HG02885 (cell line): ENCODE data around the gene GRM2.
"Not testable (repeated sequence)": the region's sequence is repeated elsewhere in the genome, so short reads cannot be mapped to it uniquely, and the experiment has no call there.

Experiments used
- ATAC-seq: cut with Tn5 transposase; IDR thresholded peaks from one replicate; pipeline ENCODE4 v1.9.1; 2021; ENCODE audit warnings: mild to moderate bottlenecking; ENCODE audit not compliant: unreplicated experiment, poor library complexity

The GRM2 gene

DNA sequence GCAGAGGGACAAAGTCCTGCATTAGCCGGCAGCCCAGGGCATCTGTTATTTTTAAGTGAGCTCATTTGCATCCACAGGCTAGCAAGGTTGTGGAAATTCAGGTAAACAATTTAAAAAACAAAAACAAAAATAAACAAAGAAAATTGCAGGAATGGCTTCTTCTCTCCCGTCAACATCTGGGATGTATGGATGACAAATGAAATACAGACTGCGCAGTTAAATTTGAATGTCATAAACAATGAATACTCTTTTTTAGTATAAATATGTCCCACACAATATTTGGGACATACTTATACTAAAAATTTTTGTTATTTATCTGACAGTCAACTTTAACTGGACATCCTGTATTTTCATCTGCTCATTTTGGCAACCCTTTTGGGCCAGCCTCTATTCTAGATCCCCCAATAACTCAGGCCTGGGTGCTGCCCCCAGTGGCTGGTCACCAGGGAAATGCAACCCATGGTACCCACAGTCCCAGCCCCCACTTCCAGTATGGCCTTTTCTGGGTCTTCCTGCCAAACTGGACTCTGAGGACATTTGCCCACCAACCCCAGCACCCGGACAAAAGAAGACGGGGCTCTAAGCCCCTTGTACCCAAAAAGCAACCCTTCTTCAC is 12.7 kb downstream of the GRM2 start:
- ATAC-seq = no peak

GRCh38 chr3:51720292-51721061 is 13.6 kb downstream of the GRM2 start:
- ATAC-seq = no peak

DNA sequence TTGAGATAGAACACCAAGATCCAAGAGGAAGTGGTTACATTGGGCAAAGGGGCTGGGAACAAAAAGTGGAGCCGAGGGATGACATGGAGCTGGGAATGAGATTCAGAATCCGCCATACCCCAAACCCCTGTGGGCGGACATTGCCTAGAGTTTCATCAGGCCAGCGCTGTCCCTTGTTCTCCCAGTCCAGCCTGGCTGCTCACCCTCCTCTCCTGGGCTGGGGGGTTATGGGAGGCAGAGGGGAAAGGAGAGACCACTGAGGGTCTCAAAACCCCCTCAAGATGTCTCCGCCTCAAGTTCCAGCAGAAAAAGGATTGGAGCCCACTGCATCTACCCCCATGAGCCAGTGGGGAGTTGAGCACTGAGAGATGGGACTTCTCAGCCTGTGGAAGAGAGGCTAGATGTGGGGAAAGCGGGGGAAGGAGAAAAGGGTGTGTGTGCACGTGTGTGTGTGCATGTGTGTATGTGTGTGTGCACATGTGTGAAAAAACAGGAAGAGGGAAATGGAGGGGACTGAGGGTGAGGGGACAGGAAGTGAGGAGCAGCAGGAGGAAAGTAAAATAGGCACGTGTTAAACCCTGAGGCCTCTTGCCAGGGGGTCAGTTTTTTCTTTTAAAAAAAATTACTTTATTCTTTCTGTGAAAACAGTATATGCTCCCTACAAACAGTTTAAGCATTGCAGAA is 14.3 kb downstream of the GRM2 start:
- ATAC-seq = no peak

DNA sequence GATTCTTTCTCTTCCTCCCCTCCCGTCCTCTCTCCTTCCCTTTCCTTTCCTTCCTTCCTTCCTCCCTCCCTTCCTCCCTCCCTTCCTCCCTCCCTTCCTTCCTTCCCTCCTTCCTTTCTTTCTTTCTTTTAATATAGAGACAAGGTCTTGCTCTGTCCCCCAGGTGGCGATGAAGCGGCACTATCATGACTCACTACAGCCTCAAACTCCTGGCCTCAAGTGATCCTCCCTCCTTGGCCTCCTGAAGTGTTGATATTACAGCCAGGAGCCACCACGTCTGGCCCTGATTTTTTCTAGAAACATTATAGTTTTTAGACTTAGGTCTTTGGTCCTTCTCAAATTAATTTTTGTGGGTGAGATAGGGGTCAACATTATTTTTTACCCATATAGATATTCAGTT is 15.5 kb downstream of the GRM2 start:
- no peak for ATAC-seq

DNA sequence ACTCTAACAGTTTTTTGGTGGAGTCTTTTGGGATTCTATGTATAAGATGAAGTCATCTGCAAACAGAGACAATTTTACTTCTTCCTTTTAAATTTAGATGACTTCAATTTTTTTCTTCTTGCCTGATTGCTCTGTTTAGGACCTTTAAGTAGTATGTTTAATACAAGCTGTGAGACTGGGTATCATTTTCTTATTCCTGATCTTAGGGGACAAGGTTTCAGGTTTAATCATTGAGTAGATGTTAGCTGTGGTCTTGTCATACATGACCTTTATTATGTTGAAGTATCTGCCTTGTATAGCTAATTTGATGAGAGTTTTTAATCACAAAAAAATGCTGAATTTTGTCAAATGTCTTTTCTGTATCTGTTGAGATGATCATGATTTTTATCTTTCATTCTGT is 20.6 kb downstream of the GRM2 start:
- no peak for ATAC-seq

- no peak for ATAC-seq
Observed at GRCh38 chr3:51729042-51729633, 22.3 kb downstream of the GRM2 start.

GRCh38 chr3:51733859-51734571 is 27.1 kb downstream of the GRM2 start:
- ATAC-seq = no peak

DNA sequence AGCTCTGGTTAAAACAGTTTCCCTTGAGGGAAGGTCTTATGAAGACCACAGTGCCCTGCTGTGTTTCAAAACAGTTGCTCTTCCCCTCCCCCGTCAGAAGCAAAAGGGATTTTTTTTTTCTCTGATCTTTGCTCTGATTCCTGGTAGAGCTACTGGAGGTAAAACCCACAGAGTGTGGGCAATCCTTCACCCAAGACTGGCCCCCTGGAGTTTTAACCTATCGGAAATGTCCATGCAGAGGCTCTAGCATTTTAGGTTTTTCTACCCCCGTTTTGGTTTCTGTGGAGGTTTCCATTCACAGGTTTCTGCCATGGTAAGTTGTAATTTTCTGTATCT is 27.7 kb downstream of the GRM2 start:
- no peak for ATAC-seq

DNA sequence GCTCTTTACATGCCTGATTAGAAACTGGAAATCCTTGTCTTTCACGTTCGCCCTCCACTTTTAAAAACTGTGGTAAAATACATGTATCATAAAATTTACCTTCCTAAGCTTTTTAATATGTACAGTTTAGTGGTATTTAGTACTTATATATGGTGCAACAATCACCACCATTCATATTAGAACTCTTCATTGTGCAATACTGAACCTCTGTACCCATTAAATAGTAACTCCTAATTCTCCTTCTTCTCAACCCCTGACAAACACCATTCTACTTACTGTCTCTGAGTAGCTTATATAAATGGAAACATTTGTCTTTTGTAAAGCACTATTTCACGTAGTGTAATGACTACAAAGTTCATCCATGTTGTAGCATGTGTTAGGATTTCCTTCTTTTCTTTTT is 28.2 kb downstream of the GRM2 start:
- ATAC-seq = no peak

GRCh38 chr3:51735950-51736349 is 29.1 kb downstream of the GRM2 start:
- no peak for ATAC-seq

GRCh38 chr3:51739110-51739509 is 32.2 kb downstream of the GRM2 start:
- ATAC-seq = no peak

- not testable (repeated sequence) for ATAC-seq
Observed at GRCh38 chr3:51742320-51742719, 35.5 kb downstream of the GRM2 start.

- ATAC-seq = not testable (repeated sequence)
Observed at GRCh38 chr3:51742978-51743377, 36.1 kb downstream of the GRM2 start.

- no peak for ATAC-seq
Observed at GRCh38 chr3:51747840-51748239, 41.0 kb downstream of the GRM2 start.

- no peak for ATAC-seq
Observed at GRCh38 chr3:51748327-51748726, 41.5 kb downstream of the GRM2 start.

DNA sequence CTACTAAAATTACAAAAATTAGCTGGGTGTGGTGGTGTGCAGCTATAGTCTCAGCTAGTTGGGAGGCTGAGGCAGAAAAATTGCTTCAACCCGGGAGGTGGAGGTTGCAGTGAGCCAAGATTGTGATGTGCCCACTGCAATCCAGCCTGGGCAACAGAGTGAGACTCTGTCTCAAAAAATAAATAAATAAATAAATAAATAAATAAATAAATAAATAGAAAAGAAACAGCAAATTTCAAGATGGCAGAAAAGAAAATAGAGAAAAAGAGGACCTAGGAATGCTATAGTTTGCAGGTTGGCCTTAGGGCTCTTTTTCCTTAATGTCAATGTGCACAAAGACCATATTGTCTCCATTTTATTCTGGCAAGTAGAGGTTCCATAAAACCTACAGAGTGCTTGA is 44.0 kb downstream of the GRM2 start:
- ATAC-seq = no peak

DNA sequence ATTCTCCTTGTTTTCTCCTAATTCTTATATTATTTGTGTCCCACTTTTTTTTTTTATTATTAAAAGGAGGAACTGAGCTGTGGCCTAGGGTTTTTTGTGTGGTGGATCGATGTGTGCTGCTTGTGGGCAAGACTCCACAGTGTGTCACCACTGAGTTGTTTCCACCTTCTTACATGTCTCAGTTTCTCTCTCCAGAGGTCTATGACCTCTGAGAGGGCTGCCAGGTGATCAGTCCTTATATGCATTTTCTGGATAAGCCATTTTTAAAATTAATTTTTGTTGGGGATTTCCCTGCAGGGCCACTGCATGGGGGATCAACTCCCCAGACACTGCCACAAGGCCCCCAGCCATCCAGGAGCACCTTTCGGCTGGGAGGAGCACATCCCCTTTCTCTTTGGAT is 44.4 kb downstream of the GRM2 start:
- peak; percentile 53 for ATAC-seq

GRCh38 chr3:51753763-51754750 is 47.2 kb downstream of the GRM2 start:
- ATAC-seq = not testable (repeated sequence)

- ATAC-seq = no peak
Observed at GRCh38 chr3:51759203-51759602, 52.3 kb downstream of the GRM2 start.
